ENCODE results near the gene TMEM92. TPM values are rescaled to one million over a fixed set of nuclear protein-coding genes. Genes with fewer than 3 reads are reported as not detected.

TMEM92 gene
- total and polyA plus RNA-seq, 4 donors, result 0.05 to 17.9 (median 4.0) TPM

GRCh38 chr17:50289278-50289677 lies 15.0 kb downstream of the TMEM92 start (continued):
- TF ChIP-seq REST (IDR thresholded peaks at IDR 0.05) (no peak), JUND (IDR thresholded peaks at IDR 0.05) (no peak), RXRA (IDR thresholded peaks at IDR 0.05) (no peak), FOXA1 (IDR thresholded peaks at IDR 0.05) (no peak)

GRCh38 chr17:50289991-50290702 lies 15.9 kb downstream of the TMEM92 start:
- WGBS, result 52% methylated on average over 8 of the region's 8 CpGs
- Histone ChIP-seq H3K9me3 (ENCODE audit: control insufficient read depth in 4 of 4, low read length in 3 of 4) (no peaks in the 10 kb centered on the region), H3K27me3 (ENCODE audit: control insufficient read depth in 4 of 4, insufficient read depth in 4 of 4, low read length in 3 of 4) (no peaks in the 10 kb centered on the region), H3K4me3 (ENCODE audit: low read depth in 1 of 3, low read length in 3 of 3) (no peak overlapping the region), H3K27ac (ENCODE audit: low read depth in 1 of 2, low read length in 2 of 2) (peak overlapping the region; percentile 21 to 36), H3K9ac (ENCODE audit: low read depth in 1 of 2, low read length in 2 of 2) (peak overlapping the region in 1 of 2 donors; percentile 19), H3K36me3 (ENCODE audit: control insufficient read depth in 4 of 4, insufficient read depth in 3 of 4, low read depth in 1 of 4, low read length in 3 of 4) (no peaks in the 10 kb centered on the region), H3K4me1 (ENCODE audit: control insufficient read depth in 4 of 4, insufficient read depth in 4 of 4, low read length in 3 of 4) (no peaks in the 10 kb centered on the region)
- no peak for TF ChIP-seq NR2F2 (IDR thresholded peaks at IDR 0.05)
- no peak for TF ChIP-seq EGR1 (IDR thresholded peaks at IDR 0.05; ENCODE audit: low read depth in 2 of 2)
- peak; percentile 60 for TF ChIP-seq ATF3 (IDR thresholded peaks at IDR 0.05)
- TF ChIP-seq HNF4G (IDR thresholded peaks at IDR 0.05), result no peak
- TF ChIP-seq FOXA1 (IDR thresholded peaks at IDR 0.05), result no peak
- TF ChIP-seq SP1 (IDR thresholded peaks at IDR 0.05), result peak; percentile 46
- peak in 1 of 2 donors; percentile 23 for TF ChIP-seq HNF4A (conservative IDR thresholded peaks at IDR 0.05)
- peak in 1 of 2 donors; percentile 34 for TF ChIP-seq RAD21 (IDR thresholded peaks at IDR 0.05)
- TF ChIP-seq JUND (IDR thresholded peaks at IDR 0.05), result peak; percentile 53 to 80
- TF ChIP-seq RXRA (IDR thresholded peaks at IDR 0.05), result no peak
- no peak for TF ChIP-seq YY1 (IDR thresholded peaks at IDR 0.05)
- no peak for TF ChIP-seq GABPA (IDR thresholded peaks at IDR 0.05 in 1 of 2, conservative IDR thresholded peaks at IDR 0.05 in 1 of 2)
- TF ChIP-seq REST (IDR thresholded peaks at IDR 0.05), result no peak
- DNase-seq (ENCODE audit: low spot score), result no peak

All from liver (tissue), 9 donors.